ENCODE results near the gene THNSL1. TPM values are rescaled to one million over a fixed set of nuclear protein-coding genes. Genes with fewer than 3 reads are reported as not detected.

THNSL1 gene
- total and polyA plus RNA-seq, 9 of the 15 experiments (the other 6 are each of a cell fraction or from before 2014, with no cell fraction given) = 4.5 to 8.6 (median 6.3) TPM

DNA sequence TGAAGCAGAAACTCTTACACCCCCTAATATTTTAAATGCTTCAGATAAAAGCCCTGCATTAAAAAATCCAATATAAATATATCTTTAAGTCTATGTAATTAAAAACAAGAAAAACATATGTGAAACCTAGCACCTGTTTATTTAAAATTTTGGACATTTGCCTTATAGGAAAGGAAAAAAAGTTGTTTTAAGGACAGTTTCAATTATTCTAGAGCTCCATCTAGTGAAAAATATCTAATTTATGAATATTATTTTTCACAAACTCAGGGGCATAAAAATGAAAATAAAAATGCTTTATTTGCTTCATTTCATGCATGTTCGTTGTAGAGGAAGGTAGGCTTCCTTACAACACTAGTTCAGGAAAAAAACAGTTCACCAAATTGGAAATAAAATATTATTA, 26.5 kb upstream of the THNSL1 start:
- WGBS (ENCODE audit: insufficient coverage, low coverage, missing lambda C conversion rate) = 19% methylated on average over 1 of the region's 1 CpG
- Histone ChIP-seq H3K36me3 (ENCODE audit: control insufficient read depth, insufficient read depth, low read length) (no peaks in the 10 kb centered on the region), H2AFZ (ENCODE audit: low read depth, low read length) (no peak overlapping the region), H3K4me2 (ENCODE audit: insufficient read depth, low read length) (no peak overlapping the region), H3K9me1 (ENCODE audit: control insufficient read depth, insufficient read depth, low read length) (no peaks in the 10 kb centered on the region), H3K27me3 (ENCODE audit: control insufficient read depth in 2 of 2, insufficient read depth in 2 of 2, low read length in 2 of 2) (no peaks in the 10 kb centered on the region), H3K27ac (ENCODE audit: extremely low read depth, low read depth, low read length) (no peak overlapping the region), H3K4me3 (no peak overlapping the region), H3K4me1 (replicated peaks in 1 of 2; ENCODE audit: control insufficient read depth in 2 of 2, insufficient read depth in 2 of 2, low read length in 2 of 2) (peaks cover 9 to 11% of the 10 kb centered on the region in 2 experiments), H3K9me3 (replicated peaks; ENCODE audit: control insufficient read depth, insufficient read depth, low read depth, low read length) (no peaks in the 10 kb centered on the region), H3K79me2 (ENCODE audit: control insufficient read depth, insufficient read depth, low read length) (no peaks in the 10 kb centered on the region), H4K20me1 (replicated peaks; ENCODE audit: control insufficient read depth, insufficient read depth, low read length) (no peaks in the 10 kb centered on the region), H3K9ac (ENCODE audit: insufficient read depth in 1 of 2, low read depth in 2 of 2, low read length in 2 of 2) (no peak overlapping the region)
- CTCF ChIA-PET (ENCODE audit: low intra/inter-chr PET ratio) = interaction anchor here (0.7 kb wide), 1 partner anchor 373 kb away, joined by 3 read pairs; no protein-coding TSS in a partner anchor
- ATAC-seq (no peak), FAIRE-seq (no peak), DNase-seq (ENCODE audit: extremely low read depth in 1 of 4, low spot score in 3 of 4) (no peak)
- BruUV-seq (replicated peaks) = no TSS peak
- POLR2A ChIA-PET = no interaction called here
- intact Hi-C loops (cut with micrococcal nuclease) (loop anchor here (2.0 to 5.0 kb wide), 5 partner anchors 38 to 373 kb away; partner anchors contain the start of gene PRTFDC1), in situ Hi-C loops (cut with MboI) (no loop called here)
- TF ChIP-seq TRIM28 (IDR thresholded peaks at IDR 0.05) (no peak), EP400 (IDR thresholded peaks at IDR 0.05) (no peak), ZNF232 (CRISPR knock-in tag; IDR thresholded peaks at IDR 0.05) (no peak), CTCF (IDR thresholded peaks at IDR 0.05 in 2 of 3, conservative IDR thresholded peaks at IDR 0.05 in 1 of 3; ENCODE audit: insufficient read depth in 2 of 3, low read depth in 1 of 3, low read length in 3 of 3) (peak in 1 of 3 experiments; percentile 31; a peak in 2 of 6 replicates), MXI1 (IDR thresholded peaks at IDR 0.05; ENCODE audit: low read depth, low read length) (no peak), EHMT2 (IDR thresholded peaks at IDR 0.05) (no peak), SIX5 (IDR thresholded peaks at IDR 0.05; ENCODE audit: borderline replicate concordance in 1 of 2, insufficient read depth in 1 of 2, low read depth in 1 of 2, low read length in 2 of 2) (no peak), ZNF133 (CRISPR knock-in tag; IDR thresholded peaks at IDR 0.05) (no peak), DEAF1 (CRISPR knock-in tag; IDR thresholded peaks at IDR 0.05) (0 out of 2 replicates have a peak, but pooled peaks have one; percentile 26)
- TF ChIP-seq, protein P1, sequence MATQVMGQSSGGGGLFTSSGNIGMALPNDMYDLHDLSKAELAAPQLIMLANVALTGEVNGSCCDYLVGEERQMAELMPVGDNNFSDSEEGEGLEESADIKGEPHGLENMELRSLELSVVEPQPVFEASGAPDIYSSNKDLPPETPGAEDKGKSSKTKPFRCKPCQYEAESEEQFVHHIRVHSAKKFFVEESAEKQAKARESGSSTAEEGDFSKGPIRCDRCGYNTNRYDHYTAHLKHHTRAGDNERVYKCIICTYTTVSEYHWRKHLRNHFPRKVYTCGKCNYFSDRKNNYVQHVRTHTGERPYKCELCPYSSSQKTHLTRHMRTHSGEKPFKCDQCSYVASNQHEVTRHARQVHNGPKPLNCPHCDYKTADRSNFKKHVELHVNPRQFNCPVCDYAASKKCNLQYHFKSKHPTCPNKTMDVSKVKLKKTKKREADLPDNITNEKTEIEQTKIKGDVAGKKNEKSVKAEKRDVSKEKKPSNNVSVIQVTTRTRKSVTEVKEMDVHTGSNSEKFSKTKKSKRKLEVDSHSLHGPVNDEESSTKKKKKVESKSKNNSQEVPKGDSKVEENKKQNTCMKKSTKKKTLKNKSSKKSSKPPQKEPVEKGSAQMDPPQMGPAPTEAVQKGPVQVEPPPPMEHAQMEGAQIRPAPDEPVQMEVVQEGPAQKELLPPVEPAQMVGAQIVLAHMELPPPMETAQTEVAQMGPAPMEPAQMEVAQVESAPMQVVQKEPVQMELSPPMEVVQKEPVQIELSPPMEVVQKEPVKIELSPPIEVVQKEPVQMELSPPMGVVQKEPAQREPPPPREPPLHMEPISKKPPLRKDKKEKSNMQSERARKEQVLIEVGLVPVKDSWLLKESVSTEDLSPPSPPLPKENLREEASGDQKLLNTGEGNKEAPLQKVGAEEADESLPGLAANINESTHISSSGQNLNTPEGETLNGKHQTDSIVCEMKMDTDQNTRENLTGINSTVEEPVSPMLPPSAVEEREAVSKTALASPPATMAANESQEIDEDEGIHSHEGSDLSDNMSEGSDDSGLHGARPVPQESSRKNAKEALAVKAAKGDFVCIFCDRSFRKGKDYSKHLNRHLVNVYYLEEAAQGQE (IDR thresholded peaks at IDR 0.05; ENCODE audit: borderline replicate concordance) = peak; percentile 28; the same call in 1 of the 2 replicates
- TF ChIP-seq, protein P1 (CRISPR knock-in tag; IDR thresholded peaks at IDR 0.05; ENCODE audit: low read depth) = no peak
